SK-N-SH (cell line): ENCODE results near the gene PIR. TPM values are rescaled to one million over a fixed set of nuclear protein-coding genes. Genes with fewer than 3 reads are reported as not detected.

Experiments used
- CTCF ChIA-PET: fragments of 300-600, 350-600 bp; formaldehyde crosslinking; extraction: SDS; loops from one replicate; lab custom pipeline; 2021; lab: Yijun Ruan, JAX
- POLR2A ChIA-PET: fragments of 350-600 bp; sonication (Branson Sonifier 250); formaldehyde crosslinking; extraction: SDS; loops from one replicate; lab custom pipeline; 2020; ENCODE audit warnings: antibody characterized with exemption, inconsistent platforms; lab: Yijun Ruan, JAX
- DNase-seq: peaks from one replicate; pipeline ENCODE4 v3.0.0; 2012
- H2AFZ ChIP-seq: fragments of 200-600 bp; sonication (generic); 2 replicates; pipeline ENCODE4 v1.8.1; 2016; ENCODE audit warnings: antibody characterized with exemption, mild to moderate bottlenecking, low read depth
- H3F3A ChIP-seq: fragments of 200-600 bp; sonication (generic); replicated peaks from 2 replicates; pipeline ENCODE3; 2016; ENCODE audit warnings: antibody characterized with exemption, mild to moderate bottlenecking; ENCODE audit not compliant: insufficient read depth
- H3K27ac ChIP-seq, 2 experiments: fragments of 200-500 bp in 1 of 2; fragments of 200-600 bp in 1 of 2; sonication (Bioruptor generic) in 1 of 2; sonication (generic), shearing (Covaris generic) in 1 of 2; 2 replicates each; pipeline versions ENCODE4 v1.5.1 to v1.6.1; 2014 to 2016; ENCODE audit warnings: low read depth in 2 of 2, inconsistent platforms in 1 of 2, low read length in 1 of 2, mild to moderate bottlenecking in 1 of 2, mixed read lengths in 1 of 2
- H3K27me3 ChIP-seq: fragments of 200-600 bp; sonication (generic), shearing (Covaris generic); 2 replicates; pipeline ENCODE4 v1.6.1; 2016; ENCODE audit warnings: mixed run types; ENCODE audit not compliant: insufficient read depth
- H3K36me3 ChIP-seq, 2 experiments: fragments of 200-500 bp in 1 of 2; fragments of 200-600 bp in 1 of 2; sonication (Bioruptor generic) in 1 of 2; sonication (generic) in 1 of 2; replicated peaks in 1 of 2; 2 replicates each; pipeline versions ENCODE3 to v1.5.1; 2014 to 2016; ENCODE audit warnings: low read length in 1 of 2, mild to moderate bottlenecking in 1 of 2; ENCODE audit not compliant: insufficient read depth in 2 of 2, control insufficient read depth in 1 of 2
- H3K4me1 ChIP-seq, 2 experiments: fragments of 200-500 bp in 1 of 2; fragments of 200-600 bp in 1 of 2; sonication (Bioruptor generic) in 1 of 2; sonication (generic), shearing (Covaris generic) in 1 of 2; 2 replicates each; pipeline versions ENCODE4 v1.5.1 to v1.6.1; 2014 to 2016; ENCODE audit warnings: low read depth in 1 of 2, low read length in 1 of 2, mixed run types in 1 of 2; ENCODE audit not compliant: insufficient read depth in 2 of 2, control insufficient read depth in 1 of 2
- H3K4me2 ChIP-seq: fragments of 200-600 bp; sonication (generic), shearing (Covaris generic); 2 replicates; pipeline ENCODE4 v1.6.1; 2017; ENCODE audit warnings: mixed run types
- H3K4me3 ChIP-seq, 2 experiments: fragments of 200-500 bp in 1 of 2; fragments of 200-600 bp in 1 of 2; sonication (Bioruptor generic) in 1 of 2; sonication (generic), shearing (Covaris generic) in 1 of 2; 2 replicates each; pipeline versions ENCODE4 v1.5.1 to v1.8.1; 2014 to 2016; ENCODE audit warnings: low read depth in 2 of 2, inconsistent platforms in 1 of 2, low read length in 1 of 2, mild to moderate bottlenecking in 1 of 2, mixed read lengths in 1 of 2, moderate library complexity in 1 of 2
- H3K79me2 ChIP-seq: fragments of 200-600 bp; sonication (generic); 2 replicates; pipeline ENCODE4 v1.8.1; 2017; ENCODE audit warnings: mild to moderate bottlenecking; ENCODE audit not compliant: insufficient read depth
- H3K9ac ChIP-seq: fragments of 200-600 bp; sonication (generic); 2 replicates; pipeline ENCODE4 v1.6.1; 2017; ENCODE audit warnings: mixed run types
- H3K9me2 ChIP-seq: fragments of 200-600 bp; sonication (generic); 2 replicates; pipeline ENCODE4 v1.6.1; 2017; ENCODE audit warnings: mixed run types
- H3K9me3 ChIP-seq: fragments of 200-600 bp; sonication (generic); 2 replicates; pipeline ENCODE4 v1.6.1; 2017; ENCODE audit warnings: mixed run types, mild to moderate bottlenecking, moderate library complexity
- H4K20me1 ChIP-seq: fragments of 200-600 bp; sonication (generic); 2 replicates; pipeline ENCODE4 v1.6.1; 2017; ENCODE audit warnings: mild to moderate bottlenecking, mixed run types; ENCODE audit not compliant: insufficient read depth
- POLR2AphosphoS5 ChIP-seq: IDR thresholded peaks from 2 replicates; pipeline ENCODE4 v1.6.1; 2012; ENCODE audit warnings: low read depth, low read length
- WGBS: methylation state at CpG from one replicate; pipeline ENCODE4 v1.1.6; 2017; ENCODE audit warnings: low lambda C conversion rate; 5-methylcytosine and 5-hydroxymethylcytosine counted together
- polyA plus RNA-seq, 3 experiments: library from polyadenylated mRNA; depleted of rRNA; stranded (reverse); fragments of >200 nt; gene quantifications; 2 replicates each; pipeline ENCODE4 v1.2.3, GENCODE V29; 2012
- TF ChIP-seq, protein P1 (sequence below): IDR thresholded peaks from 2 replicates; pipeline ENCODE4 v1.4.0; 2012; ENCODE audit warnings: low read depth
- TF ChIP-seq, protein P2 (sequence below): IDR thresholded peaks from 2 replicates; pipeline ENCODE4 v1.6.1; 2012; ENCODE audit warnings: mild to moderate bottlenecking, low read depth, low read length, moderate library complexity

The PIR gene
- polyA plus RNA-seq, 1 of the 3 experiments (the other 2 are of a cell fraction) = 12.3 TPM

DNA sequence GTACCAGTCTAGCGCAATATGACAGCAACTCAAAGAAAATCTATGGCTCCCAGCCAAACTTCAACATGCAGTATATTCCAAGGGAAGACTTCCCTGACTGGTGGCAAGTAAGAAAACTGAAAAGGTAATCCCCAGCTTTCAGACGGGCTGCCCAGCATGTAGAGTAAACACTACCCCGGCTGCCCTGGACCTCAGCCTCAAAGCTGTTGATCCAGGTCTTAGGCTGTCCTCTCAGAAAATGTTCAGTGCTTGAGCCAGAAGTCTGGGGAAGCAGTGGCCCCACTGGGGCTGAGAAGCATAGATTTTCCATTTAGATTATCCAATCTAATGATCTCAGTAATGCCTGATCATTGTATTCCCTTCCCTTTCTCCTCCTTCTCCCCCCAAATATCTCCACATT is 29.3 kb upstream of the PIR start:
- WGBS = 64% methylated on average over 3 of the region's 3 CpGs
- Histone ChIP-seq H3K4me1 (no peaks in the 10 kb centered on the region), H3K9ac (no peak overlapping the region), H3K4me2 (no peak overlapping the region), H3K36me3 (no peaks in the 10 kb centered on the region), H3F3A (no peaks in the 10 kb centered on the region), H3K27me3 (no peaks in the 10 kb centered on the region), H3K27ac (no peak overlapping the region), H3K79me2 (no peaks in the 10 kb centered on the region), H3K9me3 (no peaks in the 10 kb centered on the region), H4K20me1 (no peaks in the 10 kb centered on the region), H3K4me3 (no peak overlapping the region), H2AFZ (no peak overlapping the region), H3K9me2 (no peaks in the 10 kb centered on the region)
- ChIA-PET CTCF (no interaction called here), POLR2A (no interaction called here)
- DNase-seq = no peak
- no peak for TF ChIP-seq POLR2AphosphoS5

DNA sequence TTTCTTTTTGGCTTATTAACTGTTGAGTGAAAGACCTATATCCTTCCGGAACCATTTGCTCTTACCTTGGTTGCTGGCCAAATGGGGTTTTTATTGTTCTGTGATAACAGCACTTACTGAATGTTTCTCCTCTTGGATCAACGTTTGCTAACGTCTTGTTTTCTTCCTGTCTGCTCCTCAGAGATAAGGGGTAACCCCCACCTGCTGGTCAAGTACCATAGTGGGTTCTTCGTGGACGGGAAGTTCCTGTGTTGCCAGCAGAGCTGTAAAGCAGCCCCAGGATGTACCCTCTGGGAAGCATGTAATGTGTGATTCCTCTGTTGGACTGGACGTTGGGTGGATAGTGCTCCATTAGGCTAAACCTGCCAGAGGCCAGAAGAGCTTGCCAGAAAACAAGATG is 22.8 kb upstream of the PIR start:
- POLR2A ChIA-PET = no interaction called here
- no peaks in the 10 kb centered on the region for H3K27me3 ChIP-seq
- H3K9ac ChIP-seq = no peak overlapping the region
- no peaks in the 10 kb centered on the region for H4K20me1 ChIP-seq
- H3K27ac ChIP-seq = no peak overlapping the region
- no peak overlapping the region for H3K4me2 ChIP-seq
- H2AFZ ChIP-seq = no peak overlapping the region
- H3K79me2 ChIP-seq = no peaks in the 10 kb centered on the region
- H3K4me3 ChIP-seq = no peak overlapping the region
- no peaks in the 10 kb centered on the region for H3K9me2 ChIP-seq
- CTCF ChIA-PET = no interaction called here
- no peak for DNase-seq
- no peaks in the 10 kb centered on the region for H3K9me3 ChIP-seq
- TF ChIP-seq, protein P1, sequence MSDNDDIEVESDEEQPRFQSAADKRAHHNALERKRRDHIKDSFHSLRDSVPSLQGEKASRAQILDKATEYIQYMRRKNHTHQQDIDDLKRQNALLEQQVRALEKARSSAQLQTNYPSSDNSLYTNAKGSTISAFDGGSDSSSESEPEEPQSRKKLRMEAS = no peak
- peaks cover 0 to 2% of the 10 kb centered on the region in 2 experiments; a peak in 1 of 4 replicates for H3K4me1 ChIP-seq
- 16% methylated on average over 6 of the region's 6 CpGs for WGBS
- H3K36me3 ChIP-seq = no peaks in the 10 kb centered on the region
- H3F3A ChIP-seq = no peaks in the 10 kb centered on the region

DNA sequence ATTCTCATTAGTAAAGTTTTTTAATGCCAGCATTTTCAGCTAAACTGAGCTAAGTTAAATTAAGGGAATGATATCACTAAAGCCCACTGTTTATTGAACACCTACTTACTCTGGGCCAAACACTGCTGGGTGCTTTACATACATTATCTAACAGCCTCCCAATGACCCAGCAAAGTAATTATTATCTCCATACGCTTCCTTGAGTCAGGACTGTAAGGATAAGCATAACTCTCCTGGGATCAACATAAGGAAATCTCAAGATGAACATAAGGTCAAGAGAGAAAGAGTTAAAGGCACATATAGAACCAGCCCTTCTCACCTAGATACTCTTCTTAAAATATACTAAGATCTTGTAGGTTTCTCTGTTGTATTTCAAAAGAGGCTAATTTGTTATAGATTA is 21.1 kb upstream of the PIR start:
- Histone ChIP-seq H3K9me2 (no peaks in the 10 kb centered on the region), H3K9me3 (no peaks in the 10 kb centered on the region), H3K4me3 (no peak overlapping the region), H3K4me1 (peaks cover 0 to 2% of the 10 kb centered on the region in 2 experiments; a peak in 1 of 4 replicates), H3K4me2 (no peak overlapping the region), H3K27ac (no peak overlapping the region), H3K79me2 (no peaks in the 10 kb centered on the region), H3K27me3 (no peaks in the 10 kb centered on the region), H4K20me1 (no peaks in the 10 kb centered on the region), H3K36me3 (no peaks in the 10 kb centered on the region)
- CTCF ChIA-PET = interaction anchor here (1.3 kb wide), 1 partner anchor 12 kb away, joined by 3 read pairs; no protein-coding TSS in a partner anchor
- DNase-seq = no peak
- TF ChIP-seq, protein P2, sequence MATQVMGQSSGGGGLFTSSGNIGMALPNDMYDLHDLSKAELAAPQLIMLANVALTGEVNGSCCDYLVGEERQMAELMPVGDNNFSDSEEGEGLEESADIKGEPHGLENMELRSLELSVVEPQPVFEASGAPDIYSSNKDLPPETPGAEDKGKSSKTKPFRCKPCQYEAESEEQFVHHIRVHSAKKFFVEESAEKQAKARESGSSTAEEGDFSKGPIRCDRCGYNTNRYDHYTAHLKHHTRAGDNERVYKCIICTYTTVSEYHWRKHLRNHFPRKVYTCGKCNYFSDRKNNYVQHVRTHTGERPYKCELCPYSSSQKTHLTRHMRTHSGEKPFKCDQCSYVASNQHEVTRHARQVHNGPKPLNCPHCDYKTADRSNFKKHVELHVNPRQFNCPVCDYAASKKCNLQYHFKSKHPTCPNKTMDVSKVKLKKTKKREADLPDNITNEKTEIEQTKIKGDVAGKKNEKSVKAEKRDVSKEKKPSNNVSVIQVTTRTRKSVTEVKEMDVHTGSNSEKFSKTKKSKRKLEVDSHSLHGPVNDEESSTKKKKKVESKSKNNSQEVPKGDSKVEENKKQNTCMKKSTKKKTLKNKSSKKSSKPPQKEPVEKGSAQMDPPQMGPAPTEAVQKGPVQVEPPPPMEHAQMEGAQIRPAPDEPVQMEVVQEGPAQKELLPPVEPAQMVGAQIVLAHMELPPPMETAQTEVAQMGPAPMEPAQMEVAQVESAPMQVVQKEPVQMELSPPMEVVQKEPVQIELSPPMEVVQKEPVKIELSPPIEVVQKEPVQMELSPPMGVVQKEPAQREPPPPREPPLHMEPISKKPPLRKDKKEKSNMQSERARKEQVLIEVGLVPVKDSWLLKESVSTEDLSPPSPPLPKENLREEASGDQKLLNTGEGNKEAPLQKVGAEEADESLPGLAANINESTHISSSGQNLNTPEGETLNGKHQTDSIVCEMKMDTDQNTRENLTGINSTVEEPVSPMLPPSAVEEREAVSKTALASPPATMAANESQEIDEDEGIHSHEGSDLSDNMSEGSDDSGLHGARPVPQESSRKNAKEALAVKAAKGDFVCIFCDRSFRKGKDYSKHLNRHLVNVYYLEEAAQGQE = no peak
- TF ChIP-seq, all 33 proteins: peak for 0
- WGBS = 14% methylated on average over 1 of the region's 1 CpG
- no peak overlapping the region for H3K9ac ChIP-seq
- H2AFZ ChIP-seq = no peak overlapping the region
- no peaks in the 10 kb centered on the region for H3F3A ChIP-seq
- POLR2A ChIA-PET = no interaction called here
